HCT116 (cell line): ENCODE measurements around the gene TPD52L1. TPM values are rescaled to one million over a fixed set of nuclear protein-coding genes. Genes with fewer than 3 reads are reported as not detected.

ENCODE experiments used
- ATAC-seq: fragments of 200-7000 bp; cut with Tn5 transposase; 2 replicates; pipeline ENCODE4 v1.9.1; 2020; ENCODE audit warnings: mild to moderate bottlenecking, moderate library complexity
- BruUV-seq: library from RNA; stranded (reverse); fragments of 400-500 nt; replicated peaks from 2 replicates; lab custom pipeline; 2021; lab: Mats Ljungman, UMichigan
- CTCF ChIA-PET: fragments of 300-600 bp; sonication (Branson Sonifier 250); formaldehyde crosslinking; loops from one replicate; lab custom pipeline; 2021; ENCODE audit warnings: antibody characterized with exemption; lab: Charles Lee
- POLR2A ChIA-PET: fragments of 300-600, 350-600 bp; sonication (Branson Sonifier 250); formaldehyde crosslinking; loops from one replicate; lab custom pipeline; 2021; ENCODE audit warnings: antibody characterized with exemption; lab: Charles Lee
- RAD21 ChIA-PET, 2 experiments: fragments of 300-600 bp; sonication (Branson Sonifier 250); formaldehyde crosslinking; loops; one replicate each; lab custom pipeline; 2023; ENCODE audit warnings: low total read pairs in 2 of 2; ENCODE audit not compliant: uncharacterized antibody in 2 of 2, unreplicated experiment in 2 of 2, low non-redundant PET in 1 of 2; lab: Charles Lee
- DNase-seq: peaks from one replicate; pipeline ENCODE4 v3.0.0-alpha.2; 2010; ENCODE audit warnings: low read depth, low spot score
- H2AFZ ChIP-seq: fragments of 200-600 bp; shearing (Covaris generic), sonication (generic); 2 replicates; pipeline ENCODE4 v1.6.1; 2017; ENCODE audit warnings: low read depth, mixed run types, mixed read lengths, antibody characterized with exemption, low read length; ENCODE audit not compliant: poor library complexity, severe bottlenecking
- H3K27ac ChIP-seq: 2 replicates; pipeline ENCODE4 v1.5.1; 2012; ENCODE audit warnings: low read depth, low read length
- H3K27me3 ChIP-seq: fragments of 200-600 bp; sonication (generic); 2 replicates; pipeline ENCODE4 v1.6.1; 2016; ENCODE audit warnings: mixed run types, low read length, mixed read lengths; ENCODE audit not compliant: insufficient read depth
- H3K36me3 ChIP-seq, 2 experiments: fragments of 200-500 bp in 1 of 2; fragments of 200-600 bp in 1 of 2; sonication (Bioruptor generic) in 1 of 2; sonication (generic) in 1 of 2; 2 replicates each; pipeline versions ENCODE4 v1.5.1 to v1.6.1; 2014 to 2016; ENCODE audit warnings: low read length in 2 of 2, inconsistent platforms in 1 of 2, mixed read lengths in 1 of 2, mixed run types in 1 of 2; ENCODE audit not compliant: insufficient read depth in 2 of 2, control insufficient read depth in 1 of 2
- H3K4me1 ChIP-seq, 2 experiments: fragments of 200-600 bp in 1 of 2; sonication (generic) in 1 of 2; 2 replicates each; pipeline versions ENCODE4 v1.5.1 to v1.6.1; 2012 to 2017; ENCODE audit warnings: low read length in 2 of 2, inconsistent platforms in 1 of 2, mild to moderate bottlenecking in 1 of 2, mixed read lengths in 1 of 2, mixed run types in 1 of 2, moderate library complexity in 1 of 2; ENCODE audit not compliant: insufficient read depth in 2 of 2, control insufficient read depth in 1 of 2
- H3K4me2 ChIP-seq: fragments of 200-600 bp; sonication (generic); 2 replicates; pipeline ENCODE4 v1.6.1; 2017; ENCODE audit warnings: mixed run types, low read length, mixed read lengths
- H3K4me3 ChIP-seq, 2 experiments: fragments of 200-600 bp in 1 of 2; sonication (generic) in 1 of 2; replicated peaks in 1 of 2; 2 replicates each; pipeline ENCODE4 v1.5.1; 2011 to 2016; ENCODE audit warnings: low read length in 2 of 2, control low read depth in 1 of 2, low read depth in 1 of 2, mild to moderate bottlenecking in 1 of 2, mixed read lengths in 1 of 2, mixed run types in 1 of 2
- H3K79me2 ChIP-seq: fragments of 200-600 bp; sonication (generic); 2 replicates; pipeline ENCODE4 v1.6.1; 2017; ENCODE audit warnings: mild to moderate bottlenecking, mixed run types, low read length, moderate library complexity, mixed read lengths; ENCODE audit not compliant: insufficient read depth
- H3K9ac ChIP-seq: fragments of 200-600 bp; sonication (generic); 2 replicates; pipeline ENCODE4 v1.6.1; 2016; ENCODE audit warnings: low read length, mixed read lengths
- H3K9me2 ChIP-seq: fragments of 200-600 bp; sonication (generic), shearing (Covaris generic); 2 replicates; pipeline ENCODE4 v1.6.1; 2017; ENCODE audit warnings: mixed run types, mild to moderate bottlenecking, moderate library complexity; ENCODE audit not compliant: insufficient read depth
- H3K9me3 ChIP-seq, 2 experiments: fragments of 200-500 bp in 1 of 2; fragments of 200-600 bp in 1 of 2; sonication (Bioruptor generic) in 1 of 2; sonication (generic) in 1 of 2; 2 replicates each; pipeline ENCODE4 v1.6.1; 2014 to 2017; ENCODE audit warnings: low read length in 2 of 2, mixed read lengths in 2 of 2, inconsistent platforms in 1 of 2, low read depth in 1 of 2, mild to moderate bottlenecking in 1 of 2, mixed run types in 1 of 2, moderate library complexity in 1 of 2; ENCODE audit not compliant: control insufficient read depth in 1 of 2, insufficient read depth in 1 of 2
- H4K20me1 ChIP-seq: fragments of 200-600 bp; sonication (generic), shearing (Covaris generic); 2 replicates; pipeline ENCODE4 v1.6.1; 2017; ENCODE audit warnings: mixed run types, mild to moderate bottlenecking, moderate library complexity; ENCODE audit not compliant: insufficient read depth
- CBX3 ChIP-seq: IDR thresholded peaks from 2 replicates; pipeline ENCODE4 v1.6.1; 2012; ENCODE audit warnings: low read depth
- CEBPB ChIP-seq: IDR thresholded peaks from 2 replicates; pipeline ENCODE4 v1.6.1; 2012; ENCODE audit warnings: low read depth
- EGR1 ChIP-seq: IDR thresholded peaks from 2 replicates; pipeline ENCODE4 v1.6.1; 2012; ENCODE audit warnings: low read depth
- EZH2 ChIP-seq: fragments of 200-600 bp; sonication (generic); IDR thresholded peaks from 2 replicates; pipeline ENCODE4 v1.6.1; 2017; ENCODE audit warnings: antibody characterized with exemption, mixed run types
- EZH2phosphoT487 ChIP-seq: fragments of 200-600 bp; IDR thresholded peaks from 2 replicates; pipeline ENCODE4 v1.6.1; 2018; ENCODE audit warnings: antibody characterized with exemption, borderline replicate concordance
- FOSL1 ChIP-seq: IDR thresholded peaks from 2 replicates; pipeline ENCODE4 v1.6.1; 2012; ENCODE audit warnings: low read depth
- POLR2A ChIP-seq: IDR thresholded peaks from 2 replicates; pipeline ENCODE4 v1.7.0; 2011; ENCODE audit warnings: borderline replicate concordance; ENCODE audit not compliant: insufficient read depth, insufficient read length; ENCODE audit errors: extremely low read depth
- RAD21 ChIP-seq: IDR thresholded peaks from 2 replicates; pipeline ENCODE4 v1.6.1; 2012; ENCODE audit warnings: low read depth, mild to moderate bottlenecking
- SP1 ChIP-seq: IDR thresholded peaks from 2 replicates; pipeline ENCODE4 v1.6.1; 2012; ENCODE audit warnings: low read depth
- TCF7L2 ChIP-seq: IDR thresholded peaks from 2 replicates; pipeline ENCODE4 v1.7.0; 2011; ENCODE audit warnings: borderline replicate concordance, inconsistent platforms; ENCODE audit not compliant: insufficient read depth, insufficient read length; ENCODE audit errors: extremely low read depth
- YY1 ChIP-seq: IDR thresholded peaks from 2 replicates; pipeline ENCODE4 v1.6.1; 2011; ENCODE audit warnings: low read length, low read depth, moderate library complexity, mild to moderate bottlenecking; ENCODE audit not compliant: insufficient replicate concordance; ENCODE audit errors: extremely low read depth
- ZFX ChIP-seq: fragments of 450-650 bp; IDR thresholded peaks from 2 replicates; pipeline ENCODE4 v1.6.1; 2017
- intact Hi-C: fragments of 100-400 bp; cut with micrococcal nuclease; formaldehyde crosslinking; loops from 2 replicates; pipeline ENCODE4 v1.10.0; 2022
- total RNA-seq: library from RNA; stranded (reverse); gene quantifications from one replicate; pipeline ENCODE4 v1.2.1, GENCODE V29; 2021; ENCODE audit not compliant: unreplicated experiment
- TF ChIP-seq, protein P1 (sequence below): IDR thresholded peaks from 2 replicates; pipeline ENCODE4 v1.6.1; 2012
- TF ChIP-seq, protein P2 (sequence below): IDR thresholded peaks from 2 replicates; pipeline ENCODE4 v1.6.1; 2011; ENCODE audit warnings: mild to moderate bottlenecking, low read length, moderate library complexity; ENCODE audit not compliant: insufficient replicate concordance; ENCODE audit errors: extremely low read depth
- TF ChIP-seq, protein P3 (sequence below), 3 experiments: fragments of 200-600 bp in 1 of 3; sonication (generic) in 1 of 3; IDR thresholded peaks in 2 of 3; conservative IDR thresholded peaks in 1 of 3; 2 replicates each; pipeline ENCODE4 v1.5.1; 2012 to 2017; ENCODE audit warnings: low read depth in 2 of 3, low read length in 2 of 3, antibody characterized with exemption in 1 of 3, borderline replicate concordance in 1 of 3, control low read depth in 1 of 3, mild to moderate bottlenecking in 1 of 3, mixed read lengths in 1 of 3, mixed run types in 1 of 3, moderate library complexity in 1 of 3; ENCODE audit not compliant: insufficient read depth in 1 of 3
- TF ChIP-seq, protein P4 (sequence below): IDR thresholded peaks from 2 replicates; pipeline ENCODE4 v1.6.1; 2012; ENCODE audit warnings: low read depth
- TF ChIP-seq, protein P5 (sequence below): IDR thresholded peaks from 2 replicates; pipeline ENCODE4 v1.6.1; 2012

The TPD52L1 gene
- total RNA-seq, 1 experiment from 2014 or later = 64.1 TPM

DNA sequence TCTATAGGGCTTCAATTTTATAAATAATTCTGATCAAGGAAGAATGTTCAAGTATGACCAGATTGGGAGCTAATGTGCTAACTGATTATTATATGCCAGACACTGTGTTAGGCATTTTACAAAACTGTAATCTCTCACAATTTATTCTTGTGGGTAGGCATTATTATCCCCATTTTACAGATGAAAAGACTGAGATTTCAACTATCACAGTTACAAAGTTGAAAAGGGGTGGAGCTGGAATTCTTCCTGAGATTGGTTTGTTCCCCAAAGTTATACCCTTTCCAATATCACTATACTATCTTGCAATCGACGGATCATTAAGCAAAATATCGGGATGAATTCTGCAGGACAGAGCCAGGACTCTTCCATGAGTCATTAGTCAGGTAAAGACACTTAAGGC lies 57.1 kb downstream of the TPD52L1 start:
- H3K36me3 ChIP-seq = no peaks in the 10 kb centered on the region
- no peak overlapping the region for H3K4me2 ChIP-seq
- H3K9ac ChIP-seq = no peak overlapping the region
- ChIA-PET POLR2A (interaction anchor here (0.8 kb wide), 1 partner anchor 9 kb away, joined by 3 read pairs; no protein-coding TSS in a partner anchor), RAD21 (no interaction called here), CTCF (interaction anchor here (1.1 kb wide), 1 partner anchor 19 kb away, joined by 3 read pairs; no protein-coding TSS in a partner anchor)
- TF ChIP-seq TCF7L2 = no peak
- TF ChIP-seq, protein P1, sequence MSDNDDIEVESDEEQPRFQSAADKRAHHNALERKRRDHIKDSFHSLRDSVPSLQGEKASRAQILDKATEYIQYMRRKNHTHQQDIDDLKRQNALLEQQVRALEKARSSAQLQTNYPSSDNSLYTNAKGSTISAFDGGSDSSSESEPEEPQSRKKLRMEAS = no peak
- TF ChIP-seq RAD21 = no peak
- TF ChIP-seq ZFX = no peak
- TF ChIP-seq, protein P2, sequence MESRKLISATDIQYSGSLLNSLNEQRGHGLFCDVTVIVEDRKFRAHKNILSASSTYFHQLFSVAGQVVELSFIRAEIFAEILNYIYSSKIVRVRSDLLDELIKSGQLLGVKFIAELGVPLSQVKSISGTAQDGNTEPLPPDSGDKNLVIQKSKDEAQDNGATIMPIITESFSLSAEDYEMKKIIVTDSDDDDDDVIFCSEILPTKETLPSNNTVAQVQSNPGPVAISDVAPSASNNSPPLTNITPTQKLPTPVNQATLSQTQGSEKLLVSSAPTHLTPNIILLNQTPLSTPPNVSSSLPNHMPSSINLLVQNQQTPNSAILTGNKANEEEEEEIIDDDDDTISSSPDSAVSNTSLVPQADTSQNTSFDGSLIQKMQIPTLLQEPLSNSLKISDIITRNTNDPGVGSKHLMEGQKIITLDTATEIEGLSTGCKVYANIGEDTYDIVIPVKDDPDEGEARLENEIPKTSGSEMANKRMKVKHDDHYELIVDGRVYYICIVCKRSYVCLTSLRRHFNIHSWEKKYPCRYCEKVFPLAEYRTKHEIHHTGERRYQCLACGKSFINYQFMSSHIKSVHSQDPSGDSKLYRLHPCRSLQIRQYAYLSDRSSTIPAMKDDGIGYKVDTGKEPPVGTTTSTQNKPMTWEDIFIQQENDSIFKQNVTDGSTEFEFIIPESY = no peak
- TF ChIP-seq CEBPB = no peak
- no peak for TF ChIP-seq EZH2phosphoT487
- no peak for TF ChIP-seq YY1
- TF ChIP-seq, protein P3, sequence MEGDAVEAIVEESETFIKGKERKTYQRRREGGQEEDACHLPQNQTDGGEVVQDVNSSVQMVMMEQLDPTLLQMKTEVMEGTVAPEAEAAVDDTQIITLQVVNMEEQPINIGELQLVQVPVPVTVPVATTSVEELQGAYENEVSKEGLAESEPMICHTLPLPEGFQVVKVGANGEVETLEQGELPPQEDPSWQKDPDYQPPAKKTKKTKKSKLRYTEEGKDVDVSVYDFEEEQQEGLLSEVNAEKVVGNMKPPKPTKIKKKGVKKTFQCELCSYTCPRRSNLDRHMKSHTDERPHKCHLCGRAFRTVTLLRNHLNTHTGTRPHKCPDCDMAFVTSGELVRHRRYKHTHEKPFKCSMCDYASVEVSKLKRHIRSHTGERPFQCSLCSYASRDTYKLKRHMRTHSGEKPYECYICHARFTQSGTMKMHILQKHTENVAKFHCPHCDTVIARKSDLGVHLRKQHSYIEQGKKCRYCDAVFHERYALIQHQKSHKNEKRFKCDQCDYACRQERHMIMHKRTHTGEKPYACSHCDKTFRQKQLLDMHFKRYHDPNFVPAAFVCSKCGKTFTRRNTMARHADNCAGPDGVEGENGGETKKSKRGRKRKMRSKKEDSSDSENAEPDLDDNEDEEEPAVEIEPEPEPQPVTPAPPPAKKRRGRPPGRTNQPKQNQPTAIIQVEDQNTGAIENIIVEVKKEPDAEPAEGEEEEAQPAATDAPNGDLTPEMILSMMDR (IDR thresholded peaks at IDR 0.05 in 2 of 3, conservative IDR thresholded peaks at IDR 0.05 in 1 of 3; ENCODE audit: borderline replicate concordance in 1 of 3, insufficient read depth in 1 of 3, low read depth in 2 of 3, low read length in 2 of 3) = no peak
- TF ChIP-seq, protein P4, sequence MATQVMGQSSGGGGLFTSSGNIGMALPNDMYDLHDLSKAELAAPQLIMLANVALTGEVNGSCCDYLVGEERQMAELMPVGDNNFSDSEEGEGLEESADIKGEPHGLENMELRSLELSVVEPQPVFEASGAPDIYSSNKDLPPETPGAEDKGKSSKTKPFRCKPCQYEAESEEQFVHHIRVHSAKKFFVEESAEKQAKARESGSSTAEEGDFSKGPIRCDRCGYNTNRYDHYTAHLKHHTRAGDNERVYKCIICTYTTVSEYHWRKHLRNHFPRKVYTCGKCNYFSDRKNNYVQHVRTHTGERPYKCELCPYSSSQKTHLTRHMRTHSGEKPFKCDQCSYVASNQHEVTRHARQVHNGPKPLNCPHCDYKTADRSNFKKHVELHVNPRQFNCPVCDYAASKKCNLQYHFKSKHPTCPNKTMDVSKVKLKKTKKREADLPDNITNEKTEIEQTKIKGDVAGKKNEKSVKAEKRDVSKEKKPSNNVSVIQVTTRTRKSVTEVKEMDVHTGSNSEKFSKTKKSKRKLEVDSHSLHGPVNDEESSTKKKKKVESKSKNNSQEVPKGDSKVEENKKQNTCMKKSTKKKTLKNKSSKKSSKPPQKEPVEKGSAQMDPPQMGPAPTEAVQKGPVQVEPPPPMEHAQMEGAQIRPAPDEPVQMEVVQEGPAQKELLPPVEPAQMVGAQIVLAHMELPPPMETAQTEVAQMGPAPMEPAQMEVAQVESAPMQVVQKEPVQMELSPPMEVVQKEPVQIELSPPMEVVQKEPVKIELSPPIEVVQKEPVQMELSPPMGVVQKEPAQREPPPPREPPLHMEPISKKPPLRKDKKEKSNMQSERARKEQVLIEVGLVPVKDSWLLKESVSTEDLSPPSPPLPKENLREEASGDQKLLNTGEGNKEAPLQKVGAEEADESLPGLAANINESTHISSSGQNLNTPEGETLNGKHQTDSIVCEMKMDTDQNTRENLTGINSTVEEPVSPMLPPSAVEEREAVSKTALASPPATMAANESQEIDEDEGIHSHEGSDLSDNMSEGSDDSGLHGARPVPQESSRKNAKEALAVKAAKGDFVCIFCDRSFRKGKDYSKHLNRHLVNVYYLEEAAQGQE = no peak
- no peak for TF ChIP-seq FOSL1
- no peak for TF ChIP-seq CBX3
- TF ChIP-seq, protein P5, sequence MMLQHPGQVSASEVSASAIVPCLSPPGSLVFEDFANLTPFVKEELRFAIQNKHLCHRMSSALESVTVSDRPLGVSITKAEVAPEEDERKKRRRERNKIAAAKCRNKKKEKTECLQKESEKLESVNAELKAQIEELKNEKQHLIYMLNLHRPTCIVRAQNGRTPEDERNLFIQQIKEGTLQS = no peak
- no peak for TF ChIP-seq POLR2A
- no peak for TF ChIP-seq EZH2
- no peak for TF ChIP-seq SP1
- TF ChIP-seq EGR1 = no peak
- no peaks in the 10 kb centered on the region; the same call in 1 of the 2 replicates for H3K79me2 ChIP-seq
- H3K4me3 ChIP-seq = no peak overlapping the region
- no TSS peak for BruUV-seq
- no peak for DNase-seq
- H4K20me1 ChIP-seq = no peaks in the 10 kb centered on the region
- H2AFZ ChIP-seq = no peak overlapping the region
- H3K9me2 ChIP-seq = no peaks in the 10 kb centered on the region
- H3K4me1 ChIP-seq = peaks cover 0 to 4% of the 10 kb centered on the region in 2 experiments; a peak in 1 of 4 replicates
- no peak for ATAC-seq
- H3K27ac ChIP-seq = no peak overlapping the region
- H3K9me3 ChIP-seq = no peaks in the 10 kb centered on the region
- intact Hi-C loops = no loop called here
- H3K27me3 ChIP-seq = no peaks in the 10 kb centered on the region
